ENCODE data around the gene AP5Z1. TPM values are rescaled to one million over a fixed set of nuclear protein-coding genes. Genes with fewer than 3 reads are reported as not detected.

Gene AP5Z1
- 10 to 100 TPM; 38.1 to 39.0 TPM for total RNA-seq

- Mint-ChIP-seq H3K27me3 (ENCODE audit: low read depth) (no peaks in the 10 kb centered on the region), H3K36me3 (ENCODE audit: insufficient read depth in 2 of 2) (peaks cover 0 to 3% of the 10 kb centered on the region in 2 donors), H3K4me1 (ENCODE audit: low read depth) (peaks cover 48% of the 10 kb centered on the region)
These were observed at the start of gene AP5Z1 for GRCh38 chr7:4775250-4775847. AP5Z1 (plus strand) TSS chr7:4775623; CDS start chr7:4775716, 93 bp downstream.

GRCh38 chr7:4725850-4726450, 49.5 kb upstream of the AP5Z1 start:
- Mint-ChIP-seq H3K27ac (peak overlapping the region; percentile 94), H3K27me3 (ENCODE audit: low read depth) (no peaks in the 10 kb centered on the region), H3K4me1 (ENCODE audit: low read depth) (peaks cover 50% of the 10 kb centered on the region), H3K4me3 (peak overlapping the region; percentile 90 to 92), H3K36me3 (ENCODE audit: insufficient read depth in 2 of 2) (peaks cover 0 to 2% of the 10 kb centered on the region in 2 donors), H3K9me3 (no peaks in the 10 kb centered on the region)
- no peak for DNase-seq
- ATAC-seq (replicated peaks in 1 of 2) = no peak

More at GRCh38 chr7:4775250-4775847, at the start of gene AP5Z1:
- Mint-ChIP-seq H3K4me3 (peak within 1 kb of the TSS; percentile 93 to 98), H3K27ac (peak within 1 kb of the TSS; percentile 93), H3K9me3 (no peaks in the 10 kb centered on the region)
- ATAC-seq (replicated peaks in 1 of 2) = peak; percentile 94 to 95
- peak; percentile 95 to 97 for DNase-seq

GRCh38 chr7:4726566-4726965, 48.9 kb upstream of the AP5Z1 start:
- Mint-ChIP-seq H3K4me1 (ENCODE audit: low read depth) (peaks cover 54% of the 10 kb centered on the region), H3K4me3 (peak overlapping the region; percentile 90 to 92), H3K36me3 (ENCODE audit: insufficient read depth in 2 of 2) (peaks cover 0 to 2% of the 10 kb centered on the region in 2 donors), H3K9me3 (no peaks in the 10 kb centered on the region), H3K27ac (no peak overlapping the region), H3K27me3 (ENCODE audit: low read depth) (no peaks in the 10 kb centered on the region)
- DNase-seq (no peak), ATAC-seq (replicated peaks in 1 of 2) (peak; percentile 18 to 33)

- no peaks in the 10 kb centered on the region for H3K27me3 Mint-ChIP-seq (ENCODE audit: low read depth)
- ATAC-seq (replicated peaks in 1 of 2) (no peak), DNase-seq (no peak)
- no peak overlapping the region for H3K4me3 Mint-ChIP-seq
- peaks cover 54% of the 10 kb centered on the region for H3K4me1 Mint-ChIP-seq (ENCODE audit: low read depth)
- H3K36me3 Mint-ChIP-seq (ENCODE audit: insufficient read depth in 2 of 2) = peaks cover 0 to 8% of the 10 kb centered on the region in 2 donors
- no peaks in the 10 kb centered on the region for H3K9me3 Mint-ChIP-seq
- H3K27ac Mint-ChIP-seq = no peak overlapping the region
These were observed 47.3 kb upstream of the AP5Z1 start for GRCh38 chr7:4727914-4728705.

- H3K27me3 Mint-ChIP-seq (ENCODE audit: low read depth) = no peaks in the 10 kb centered on the region
- ATAC-seq (replicated peaks in 1 of 2) (no peak), DNase-seq (no peak)
- H3K9me3 Mint-ChIP-seq = no peaks in the 10 kb centered on the region
- no peak overlapping the region for H3K27ac Mint-ChIP-seq
- H3K4me1 Mint-ChIP-seq (ENCODE audit: low read depth) = peaks cover 55% of the 10 kb centered on the region
- H3K36me3 Mint-ChIP-seq (ENCODE audit: insufficient read depth in 2 of 2) = peaks cover 0 to 8% of the 10 kb centered on the region in 2 donors
- H3K4me3 Mint-ChIP-seq = no peak overlapping the region
These were observed 46.2 kb upstream of the AP5Z1 start for GRCh38 chr7:4729266-4729665.

- DNase-seq (no peak), ATAC-seq (replicated peaks in 1 of 2) (no peak)
- no peaks in the 10 kb centered on the region for H3K27me3 Mint-ChIP-seq (ENCODE audit: low read depth)
- H3K27ac Mint-ChIP-seq = no peak overlapping the region
- no peaks in the 10 kb centered on the region for H3K9me3 Mint-ChIP-seq
- H3K36me3 Mint-ChIP-seq (ENCODE audit: insufficient read depth in 2 of 2) = peaks cover 0 to 8% of the 10 kb centered on the region in 2 donors
- H3K4me1 Mint-ChIP-seq (ENCODE audit: low read depth) = peaks cover 53% of the 10 kb centered on the region
- peak overlapping the region; percentile 34 to 39 for H3K4me3 Mint-ChIP-seq
These were observed 45.1 kb upstream of the AP5Z1 start for GRCh38 chr7:4730276-4730675.

GRCh38 chr7:4730971-4731370, 44.5 kb upstream of the AP5Z1 start:
- DNase-seq (no peak), ATAC-seq (replicated peaks in 1 of 2) (no peak)
- peaks cover 46% of the 10 kb centered on the region for H3K4me1 Mint-ChIP-seq (ENCODE audit: low read depth)
- no peaks in the 10 kb centered on the region for H3K27me3 Mint-ChIP-seq (ENCODE audit: low read depth)
- no peaks in the 10 kb centered on the region for H3K9me3 Mint-ChIP-seq
- peak overlapping the region; percentile 31 to 46 for H3K4me3 Mint-ChIP-seq
- H3K27ac Mint-ChIP-seq = no peak overlapping the region
- peaks cover 0 to 8% of the 10 kb centered on the region in 2 donors for H3K36me3 Mint-ChIP-seq (ENCODE audit: insufficient read depth in 2 of 2)

GRCh38 chr7:4731803-4732202, 43.6 kb upstream of the AP5Z1 start:
- no peak overlapping the region for H3K4me3 Mint-ChIP-seq
- no peaks in the 10 kb centered on the region for H3K27me3 Mint-ChIP-seq (ENCODE audit: low read depth)
- DNase-seq (no peak), ATAC-seq (replicated peaks in 1 of 2) (no peak)
- no peak overlapping the region for H3K27ac Mint-ChIP-seq
- H3K36me3 Mint-ChIP-seq (ENCODE audit: insufficient read depth in 2 of 2) = peaks cover 0 to 8% of the 10 kb centered on the region in 2 donors
- no peaks in the 10 kb centered on the region for H3K9me3 Mint-ChIP-seq
- peaks cover 44% of the 10 kb centered on the region for H3K4me1 Mint-ChIP-seq (ENCODE audit: low read depth)

- peaks cover 59% of the 10 kb centered on the region for H3K4me1 Mint-ChIP-seq (ENCODE audit: low read depth)
- H3K4me3 Mint-ChIP-seq = peak overlapping the region; percentile 39 to 65
- peak overlapping the region; percentile 73 for H3K27ac Mint-ChIP-seq
These were observed 41.4 kb upstream of the AP5Z1 start for GRCh38 chr7:4733936-4734528.

GRCh38 chr7:4734587-4735345, 40.7 kb upstream of the AP5Z1 start:
- ATAC-seq (replicated peaks in 1 of 2) = no peak
- peaks cover 64% of the 10 kb centered on the region for H3K4me1 Mint-ChIP-seq (ENCODE audit: low read depth)

More at GRCh38 chr7:4733936-4734528, 41.4 kb upstream of the AP5Z1 start:
- peak in 1 of 2 donors; percentile 48 for DNase-seq
- Mint-ChIP-seq H3K27me3 (ENCODE audit: low read depth) (no peaks in the 10 kb centered on the region), H3K36me3 (ENCODE audit: insufficient read depth in 2 of 2) (peaks cover 0 to 9% of the 10 kb centered on the region in 2 donors), H3K9me3 (no peaks in the 10 kb centered on the region)
- ATAC-seq (replicated peaks in 1 of 2) = peak; percentile 58 to 69

GRCh38 chr7:4737300-4737699, 38.1 kb upstream of the AP5Z1 start:
- H3K4me3 Mint-ChIP-seq = no peak overlapping the region
- no peak overlapping the region for H3K27ac Mint-ChIP-seq
- no peaks in the 10 kb centered on the region for H3K9me3 Mint-ChIP-seq
- DNase-seq = no peak
- no peaks in the 10 kb centered on the region for H3K27me3 Mint-ChIP-seq (ENCODE audit: low read depth)
- no peak for ATAC-seq (replicated peaks in 1 of 2)
- H3K4me1 Mint-ChIP-seq (ENCODE audit: low read depth) = peaks cover 64% of the 10 kb centered on the region
- peaks cover 0 to 13% of the 10 kb centered on the region in 2 donors for H3K36me3 Mint-ChIP-seq (ENCODE audit: insufficient read depth in 2 of 2)

More at GRCh38 chr7:4734587-4735345, 40.7 kb upstream of the AP5Z1 start:
- peaks cover 0 to 9% of the 10 kb centered on the region in 2 donors for H3K36me3 Mint-ChIP-seq (ENCODE audit: insufficient read depth in 2 of 2)
- H3K27me3 Mint-ChIP-seq (ENCODE audit: low read depth) = no peaks in the 10 kb centered on the region
- H3K9me3 Mint-ChIP-seq = no peaks in the 10 kb centered on the region
- H3K27ac Mint-ChIP-seq = no peak overlapping the region
- DNase-seq = no peak
- H3K4me3 Mint-ChIP-seq = peak overlapping the region in 1 of 2 donors; percentile 65

Measured in activated T-cell treated with anti-CD3 and anti-CD28 coated beads, Interleukin-2, amount 50 U/mL, for 72 hours (primary cell).